ENCODE results near the gene MAP3K20. TPM values are rescaled to one million over a fixed set of nuclear protein-coding genes. Genes with fewer than 3 reads are reported as not detected.

The MAP3K20 gene
- total and polyA plus RNA-seq, 7 donors = 41.8 to 533 (median 366) TPM

DNA sequence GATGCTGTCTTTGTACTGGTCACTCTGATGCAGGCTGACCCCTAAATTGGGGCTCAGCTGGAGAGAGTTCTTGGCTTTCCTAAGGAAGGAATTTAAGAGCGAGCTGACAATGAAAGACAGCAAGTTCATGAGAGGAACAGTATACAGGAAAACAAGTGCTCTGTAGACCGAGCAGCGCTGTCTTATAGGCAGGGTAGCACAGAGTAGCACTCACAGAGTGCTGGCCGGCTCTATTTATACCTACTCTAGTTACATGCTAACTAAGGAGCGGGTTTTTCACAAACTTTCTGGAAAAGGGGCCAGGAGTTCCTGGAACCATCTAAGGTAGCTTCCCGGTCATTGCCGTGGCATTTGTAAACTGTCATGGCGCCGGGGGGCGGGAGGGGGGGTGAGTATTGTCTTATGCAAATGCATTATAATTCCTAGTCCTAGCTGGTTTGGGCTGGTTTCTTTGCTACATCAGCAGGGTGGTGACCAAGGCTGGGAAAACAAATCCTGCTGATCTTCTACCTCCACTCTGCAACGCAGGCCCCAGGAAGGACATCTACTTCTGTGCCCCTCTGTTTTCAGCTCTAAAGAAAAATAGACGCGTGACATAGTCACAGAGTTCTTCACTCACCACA, 31.6 kb upstream of the MAP3K20 start:
- Histone ChIP-seq H3K4me1 (peaks cover 18% of the 10 kb centered on the region), H3K27ac (peak overlapping the region; percentile 5), H3K36me3 (ENCODE audit: insufficient read depth in 1 of 2, low read depth in 1 of 2) (no peaks in the 10 kb centered on the region), H3K9me3 (no peaks in the 10 kb centered on the region), H3K4me3 (no peak overlapping the region), H3K27me3 (ENCODE audit: insufficient read depth in 3 of 3, low read length in 2 of 3) (no peaks in the 10 kb centered on the region)
- DNase-seq (no peak), ATAC-seq (no peak)
- intact Hi-C loops (cut with DNase I) = no loop called here
- TF ChIP-seq, protein P1, sequence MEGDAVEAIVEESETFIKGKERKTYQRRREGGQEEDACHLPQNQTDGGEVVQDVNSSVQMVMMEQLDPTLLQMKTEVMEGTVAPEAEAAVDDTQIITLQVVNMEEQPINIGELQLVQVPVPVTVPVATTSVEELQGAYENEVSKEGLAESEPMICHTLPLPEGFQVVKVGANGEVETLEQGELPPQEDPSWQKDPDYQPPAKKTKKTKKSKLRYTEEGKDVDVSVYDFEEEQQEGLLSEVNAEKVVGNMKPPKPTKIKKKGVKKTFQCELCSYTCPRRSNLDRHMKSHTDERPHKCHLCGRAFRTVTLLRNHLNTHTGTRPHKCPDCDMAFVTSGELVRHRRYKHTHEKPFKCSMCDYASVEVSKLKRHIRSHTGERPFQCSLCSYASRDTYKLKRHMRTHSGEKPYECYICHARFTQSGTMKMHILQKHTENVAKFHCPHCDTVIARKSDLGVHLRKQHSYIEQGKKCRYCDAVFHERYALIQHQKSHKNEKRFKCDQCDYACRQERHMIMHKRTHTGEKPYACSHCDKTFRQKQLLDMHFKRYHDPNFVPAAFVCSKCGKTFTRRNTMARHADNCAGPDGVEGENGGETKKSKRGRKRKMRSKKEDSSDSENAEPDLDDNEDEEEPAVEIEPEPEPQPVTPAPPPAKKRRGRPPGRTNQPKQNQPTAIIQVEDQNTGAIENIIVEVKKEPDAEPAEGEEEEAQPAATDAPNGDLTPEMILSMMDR (IDR thresholded peaks at IDR 0.05) = no peak
- WGBS, 3 donors = 90 to 96% (median 91%) methylated on average over 13 of the region's 13 CpGs

DNA sequence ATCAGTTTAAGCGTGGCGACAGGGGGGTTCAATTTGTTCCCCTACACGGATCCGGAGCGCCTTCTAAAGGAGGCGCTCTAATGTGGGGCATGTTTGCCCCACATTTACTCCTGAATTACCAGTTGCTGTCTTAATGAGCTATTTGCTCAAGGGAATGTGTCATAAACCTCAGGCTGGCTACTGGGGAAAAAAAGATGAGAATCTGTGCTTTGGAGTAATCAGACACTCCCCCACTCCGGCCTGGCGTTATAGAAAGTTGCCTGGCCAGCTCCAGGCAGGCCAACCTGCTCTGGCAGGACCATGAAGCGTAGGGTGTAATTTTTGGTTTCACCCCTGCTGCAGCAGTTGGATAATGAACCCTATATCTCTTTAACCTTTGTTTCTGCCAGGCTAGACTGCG, 31.0 kb upstream of the MAP3K20 start:
- H3K4me3 ChIP-seq = no peak overlapping the region
- peaks cover 21% of the 10 kb centered on the region for H3K4me1 ChIP-seq
- intact Hi-C loops (cut with DNase I) = no loop called here
- H3K9me3 ChIP-seq = no peaks in the 10 kb centered on the region
- no peak overlapping the region for H3K27ac ChIP-seq
- H3K36me3 ChIP-seq (ENCODE audit: insufficient read depth in 1 of 2, low read depth in 1 of 2) = no peaks in the 10 kb centered on the region
- ATAC-seq (no peak), DNase-seq (no peak)
- H3K27me3 ChIP-seq (ENCODE audit: insufficient read depth in 3 of 3, low read length in 2 of 3) = no peaks in the 10 kb centered on the region
- TF ChIP-seq, protein P1 (IDR thresholded peaks at IDR 0.05) = no peak
- WGBS, 3 donors = 86 to 96% (median 89%) methylated on average over 10 of the region's 10 CpGs

DNA sequence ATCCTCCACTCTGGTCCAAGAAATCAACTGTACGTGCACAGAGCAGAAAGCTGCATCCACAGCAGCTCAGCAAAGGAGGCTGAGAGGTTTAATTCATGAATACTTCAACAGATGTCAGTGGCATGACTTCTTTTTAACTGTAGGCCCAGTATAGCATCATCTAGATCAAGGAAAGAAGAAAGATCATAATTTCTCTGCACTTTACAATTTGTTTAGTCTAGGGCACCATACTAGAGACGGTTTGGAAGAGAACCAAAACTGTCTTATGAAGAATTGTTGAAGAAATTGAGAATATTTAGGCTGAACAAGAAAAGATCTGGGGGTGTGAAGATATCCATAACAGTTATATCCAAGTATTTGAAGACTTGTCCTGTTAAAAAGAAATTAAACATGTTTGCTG, 30.5 kb upstream of the MAP3K20 start:
- DNase-seq = no peak
- H3K27me3 ChIP-seq (ENCODE audit: insufficient read depth in 3 of 3, low read length in 2 of 3) = no peaks in the 10 kb centered on the region
- 88 to 93% (median 92%) methylated on average over 2 of the region's 2 CpGs for WGBS, 3 donors
- no peak overlapping the region for H3K4me3 ChIP-seq
- no peak for ATAC-seq
- intact Hi-C loops (cut with DNase I) = no loop called here
- H3K9me3 ChIP-seq = no peaks in the 10 kb centered on the region
- no peaks in the 10 kb centered on the region for H3K36me3 ChIP-seq (ENCODE audit: insufficient read depth in 1 of 2, low read depth in 1 of 2)
- TF ChIP-seq, protein P1 (IDR thresholded peaks at IDR 0.05) = no peak
- no peak overlapping the region for H3K27ac ChIP-seq
- peaks cover 26% of the 10 kb centered on the region for H3K4me1 ChIP-seq

DNA sequence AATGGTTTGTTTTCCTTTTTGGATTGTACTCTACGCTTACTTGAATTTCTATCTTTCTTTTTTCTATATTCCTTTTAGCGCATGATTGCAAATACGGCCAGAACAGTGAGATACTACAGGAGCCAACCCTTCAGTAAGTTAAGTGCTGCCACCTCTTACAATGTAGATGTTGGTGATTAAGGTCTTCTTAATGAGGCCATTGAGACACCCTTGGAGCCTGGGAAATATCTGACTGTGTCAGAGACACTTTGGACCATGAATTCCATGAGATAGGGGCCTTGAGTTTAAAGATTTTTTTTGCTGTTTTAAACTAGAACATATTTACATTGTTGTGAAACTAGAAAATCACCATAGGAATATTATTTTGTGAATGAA, 27.1 kb upstream of the MAP3K20 start:
- H3K36me3 ChIP-seq (ENCODE audit: insufficient read depth in 1 of 2, low read depth in 1 of 2) = no peaks in the 10 kb centered on the region
- no peak overlapping the region for H3K4me3 ChIP-seq
- peak; percentile 11 to 32 (median 21) for ATAC-seq
- H3K4me1 ChIP-seq = peaks cover 21% of the 10 kb centered on the region
- no peaks in the 10 kb centered on the region for H3K27me3 ChIP-seq (ENCODE audit: insufficient read depth in 3 of 3, low read length in 2 of 3)
- no peaks in the 10 kb centered on the region for H3K9me3 ChIP-seq
- intact Hi-C loops (cut with DNase I) = no loop called here
- TF ChIP-seq, protein P1 (IDR thresholded peaks at IDR 0.05) = no peak
- no peak for DNase-seq
- WGBS, 3 donors = 88 to 95% (median 92%) methylated on average over 3 of the region's 3 CpGs
- peak overlapping the region; percentile 79 for H3K27ac ChIP-seq
